Thymus (tissue), 11 donors: Measurements from ENCODE around the gene C10orf105. TPM values are rescaled to one million over a fixed set of nuclear protein-coding genes. Genes with fewer than 3 reads are reported as not detected.
A peak's percentile ranks its signal among the peaks of the same experiment; 100 is the strongest.

Experiments
- DNase-seq, 9 donors: peaks; one replicate each; pipeline ENCODE4 v3.0.0-alpha.2; 2013; ENCODE audit warnings: low spot score in 9 of 9, low read depth in 6 of 9, missing footprints in 1 of 9
- H3K27ac ChIP-seq, 2 donors: one replicate each; pipeline ENCODE4 v1.5.1; 2013; ENCODE audit warnings: control low read depth in 1 of 2, low read depth in 1 of 2, low read length in 1 of 2, mild to moderate bottlenecking in 1 of 2, moderate library complexity in 1 of 2
- H3K27me3 ChIP-seq, 2 donors: one replicate each; pipeline ENCODE4 v1.5.1; 2013; ENCODE audit warnings: low read length in 1 of 2; ENCODE audit not compliant: control insufficient read depth in 2 of 2, insufficient read depth in 1 of 2
- H3K36me3 ChIP-seq, 2 donors: one replicate each; pipeline ENCODE4 v1.5.1; 2013; ENCODE audit warnings: low read length in 1 of 2, mild to moderate bottlenecking in 1 of 2, moderate library complexity in 1 of 2; ENCODE audit not compliant: control insufficient read depth in 2 of 2, insufficient read depth in 2 of 2
- H3K4me1 ChIP-seq, 2 donors: one replicate each; pipeline ENCODE4 v1.5.1; 2013; ENCODE audit warnings: low read length in 2 of 2; ENCODE audit not compliant: control insufficient read depth in 2 of 2, insufficient read depth in 2 of 2
- H3K4me3 ChIP-seq, 2 donors: one replicate each; pipeline ENCODE4 v1.5.1; 2013; ENCODE audit warnings: low read length in 2 of 2, control low read depth in 1 of 2, mild to moderate bottlenecking in 1 of 2
- H3K9me3 ChIP-seq, 2 donors: one replicate each; pipeline ENCODE4 v1.5.1; 2013; ENCODE audit warnings: low read length in 1 of 2, mild to moderate bottlenecking in 1 of 2; ENCODE audit not compliant: control insufficient read depth in 2 of 2, insufficient read depth in 1 of 2
- WGBS: extraction: QIAGEN DNeasy Blood & Tissue Kit; methylation state at CpG from one replicate; pipeline ENCODE4 v1.1.7; 2013; 5-methylcytosine and 5-hydroxymethylcytosine counted together
- polyA plus RNA-seq: library from polyadenylated mRNA; stranded (reverse); fragments of 200-250 nt; gene quantifications from one replicate; pipeline ENCODE4 v1.2.3, GENCODE V29; 2013
- total RNA-seq: library from RNA; stranded (reverse); fragments of 120-200 nt; gene quantifications from one replicate; pipeline ENCODE4 v1.2.4, GENCODE V29; 2013
- donor health status: healthy.

The C10orf105 gene
- total and polyA plus RNA-seq, 2 donors, result 0.42 to 0.68 TPM

- Histone ChIP-seq H3K9me3 (peaks cover 0 to 12% of the 10 kb centered on the region in 2 donors), H3K4me3 (no peak overlapping the region), H3K27ac (no peak overlapping the region), H3K4me1 (peaks cover 30 to 63% of the 10 kb centered on the region in 2 donors), H3K36me3 (peaks cover 3 to 12% of the 10 kb centered on the region in 2 donors), H3K27me3 (no peaks in the 10 kb centered on the region)
- WGBS, result 93% methylated on average over 8 of the region's 8 CpGs
- DNase-seq, result no peak
Measured at GRCh38 chr10:71715026-71715425, 4.6 kb downstream of the C10orf105 start.

- no peak for DNase-seq
- H3K4me1 ChIP-seq, result peaks cover 30 to 59% of the 10 kb centered on the region in 2 donors
- peak overlapping the region; percentile 91 to 95 for H3K27ac ChIP-seq
- H3K4me3 ChIP-seq, result peak overlapping the region in 1 of 2 donors; percentile 50
- peaks cover 3 to 12% of the 10 kb centered on the region in 2 donors for H3K36me3 ChIP-seq
- 96% methylated on average over 5 of the region's 5 CpGs for WGBS
- peaks cover 0 to 12% of the 10 kb centered on the region in 2 donors for H3K9me3 ChIP-seq
- H3K27me3 ChIP-seq, result no peaks in the 10 kb centered on the region
Measured at GRCh38 chr10:71714592-71714991, 5.0 kb downstream of the C10orf105 start.

- H3K9me3 ChIP-seq, result peaks cover 0 to 8% of the 10 kb centered on the region in 2 donors
- DNase-seq, result peak in 1 of 9 donors; percentile 53
- peak overlapping the region; percentile 91 to 95 for H3K27ac ChIP-seq
- 85% methylated on average over 4 of the region's 4 CpGs for WGBS
- peaks cover 3 to 12% of the 10 kb centered on the region in 2 donors for H3K36me3 ChIP-seq
- H3K27me3 ChIP-seq, result no peaks in the 10 kb centered on the region
- peak overlapping the region; percentile 36 to 50 for H3K4me3 ChIP-seq
- peaks cover 30 to 57% of the 10 kb centered on the region in 2 donors for H3K4me1 ChIP-seq
Measured at GRCh38 chr10:71714031-71714410, 5.6 kb downstream of the C10orf105 start.

- peak in 1 of 9 donors; percentile 57 for DNase-seq
- no peaks in the 10 kb centered on the region for H3K27me3 ChIP-seq
- peaks cover 3 to 12% of the 10 kb centered on the region in 2 donors for H3K36me3 ChIP-seq
- peaks cover 30 to 59% of the 10 kb centered on the region in 2 donors for H3K4me1 ChIP-seq
- peak overlapping the region; percentile 36 to 50 for H3K4me3 ChIP-seq
- peak overlapping the region; percentile 91 to 95 for H3K27ac ChIP-seq
- peaks cover 0 to 8% of the 10 kb centered on the region in 2 donors for H3K9me3 ChIP-seq
- 57% methylated on average over 12 of the region's 12 CpGs for WGBS
Measured at GRCh38 chr10:71713135-71714030, 6.2 kb downstream of the C10orf105 start.

GRCh38 chr10:71712572-71713134 lies 6.9 kb downstream of the C10orf105 start:
- Histone ChIP-seq H3K27me3 (no peaks in the 10 kb centered on the region), H3K27ac (peak overlapping the region; percentile 91 to 95), H3K36me3 (peaks cover 3 to 12% of the 10 kb centered on the region in 2 donors), H3K4me3 (peak overlapping the region; percentile 36 to 50), H3K4me1 (peaks cover 30 to 63% of the 10 kb centered on the region in 2 donors), H3K9me3 (peaks cover 0 to 3% of the 10 kb centered on the region in 2 donors)
- peak in 3 of 9 donors; percentile 55 to 82 (median 63) for DNase-seq
- 23% methylated on average over 17 of the region's 17 CpGs for WGBS

- H3K4me3 ChIP-seq, result no peak overlapping the region
- H3K27me3 ChIP-seq, result no peaks in the 10 kb centered on the region
- H3K9me3 ChIP-seq, result peaks cover 0 to 3% of the 10 kb centered on the region in 2 donors
- peak overlapping the region; percentile 91 to 95 for H3K27ac ChIP-seq
- no peak for DNase-seq
- peaks cover 30 to 59% of the 10 kb centered on the region in 2 donors for H3K4me1 ChIP-seq
- peaks cover 3 to 8% of the 10 kb centered on the region in 2 donors for H3K36me3 ChIP-seq
- WGBS, result 62% methylated on average over 2 of the region's 2 CpGs
Measured at GRCh38 chr10:71712170-71712569, 7.4 kb downstream of the C10orf105 start.

GRCh38 chr10:71711052-71711623 lies 8.4 kb downstream of the C10orf105 start:
- 98% methylated on average over 6 of the region's 6 CpGs for WGBS
- Histone ChIP-seq H3K4me3 (no peak overlapping the region), H3K9me3 (peaks cover 0 to 3% of the 10 kb centered on the region in 2 donors), H3K36me3 (peaks cover 3 to 5% of the 10 kb centered on the region in 2 donors), H3K4me1 (peaks cover 30 to 56% of the 10 kb centered on the region in 2 donors), H3K27me3 (no peaks in the 10 kb centered on the region), H3K27ac (no peak overlapping the region)
- DNase-seq, result no peak

GRCh38 chr10:71710519-71710918 lies 9.1 kb downstream of the C10orf105 start:
- peaks cover 30 to 50% of the 10 kb centered on the region in 2 donors for H3K4me1 ChIP-seq

More at GRCh38 chr10:71710519-71710918, 9.1 kb downstream of the C10orf105 start:
- 100% methylated on average over 2 of the region's 2 CpGs for WGBS
- Histone ChIP-seq H3K4me3 (no peak overlapping the region), H3K27ac (no peak overlapping the region), H3K36me3 (peaks cover 0 to 3% of the 10 kb centered on the region in 2 donors), H3K27me3 (no peaks in the 10 kb centered on the region), H3K9me3 (peaks cover 0 to 3% of the 10 kb centered on the region in 2 donors)
- DNase-seq, result no peak
